Activated T-cell treated with anti-CD3 and anti-CD28 coated beads for 1 hour (primary cell): ENCODE measurements around the gene SSH2.
A peak's percentile ranks its signal among the peaks of the same experiment; 100 is the strongest.
"Not testable (repeated sequence)": the region's sequence is repeated elsewhere in the genome, so short reads cannot be mapped to it uniquely, and the experiment has no call there.

Experiments used
- DNase-seq: peaks from one replicate; pipeline ENCODE4 v3.0.0-alpha.2; 2020; ENCODE audit warnings: low read depth

SSH2 gene

DNA sequence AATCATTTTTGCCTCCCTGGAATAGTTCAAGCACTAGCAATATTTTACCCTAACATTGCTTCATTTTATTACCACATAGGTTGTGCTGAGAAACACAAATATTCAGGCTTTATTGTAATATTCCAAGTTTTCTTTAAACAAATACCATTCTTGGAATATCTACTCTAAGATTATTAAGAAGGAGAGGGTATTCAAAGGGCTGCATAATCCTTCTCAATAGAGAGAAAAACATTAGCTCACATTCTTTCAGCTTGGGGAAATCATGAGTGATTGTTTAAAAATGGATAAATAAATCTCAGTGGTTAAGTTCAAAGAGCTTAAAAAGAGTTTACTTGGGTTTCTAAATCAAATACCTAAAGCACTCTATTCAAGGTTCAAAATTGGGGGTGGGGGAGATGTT lies 195.4 kb downstream of the SSH2 start:
- no peak for DNase-seq

DNA sequence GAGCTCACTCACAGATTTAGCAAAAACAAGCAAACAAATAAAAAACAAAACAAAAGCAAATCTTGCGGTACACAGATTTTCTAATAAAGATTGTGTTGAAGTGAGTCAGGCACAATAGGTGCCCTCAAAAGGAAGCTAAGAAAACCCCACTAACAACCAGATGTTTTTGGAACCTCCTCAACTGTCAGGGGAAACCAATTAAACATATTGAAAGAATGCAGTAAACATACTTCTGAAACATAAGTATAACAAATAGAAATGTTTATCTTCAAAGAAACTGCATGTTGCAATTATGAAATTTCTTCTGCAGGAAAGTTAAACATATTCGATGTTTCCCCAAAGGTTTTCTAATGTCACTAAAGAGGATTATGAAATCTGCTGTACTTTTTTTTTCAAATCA lies 196.9 kb downstream of the SSH2 start:
- DNase-seq = no peak

DNA sequence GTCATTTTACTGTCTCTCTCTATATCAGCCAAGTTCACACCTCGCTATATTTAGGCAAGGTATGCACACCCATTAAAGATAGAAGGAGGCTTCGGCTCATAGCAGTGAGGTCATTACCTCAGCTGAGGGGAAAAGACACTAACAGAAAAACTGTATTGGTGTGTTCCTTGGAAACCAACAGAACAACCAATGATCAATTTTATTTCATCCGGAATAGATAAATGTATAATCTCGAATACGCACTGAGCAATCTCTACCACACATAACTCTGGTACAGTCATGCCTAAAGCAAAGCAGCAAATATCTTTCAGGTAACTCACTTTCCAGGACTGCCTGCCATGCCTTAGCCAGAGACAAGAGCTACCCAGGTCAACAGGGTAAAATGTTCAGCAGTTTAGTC lies 197.4 kb downstream of the SSH2 start:
- no peak for DNase-seq

DNA sequence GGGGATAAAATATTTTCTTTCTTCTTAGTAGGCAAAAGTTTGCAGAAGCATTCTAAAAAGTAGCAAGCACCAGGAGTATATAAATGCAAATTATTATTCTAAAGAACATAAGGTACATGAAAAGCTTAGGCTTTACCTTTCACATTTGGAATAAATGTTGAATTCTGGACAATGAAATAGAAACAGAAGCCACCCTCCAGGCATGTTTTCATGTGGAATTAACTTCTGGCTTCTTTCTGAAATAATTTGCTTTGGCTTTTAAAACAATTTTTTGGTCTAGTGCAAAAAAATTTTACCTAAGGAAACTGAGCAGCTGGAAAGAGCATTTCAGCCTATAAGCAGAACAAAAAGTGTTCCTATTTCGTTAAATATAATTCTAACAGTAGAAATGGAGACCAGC lies 197.8 kb downstream of the SSH2 start:
- no peak for DNase-seq

DNA sequence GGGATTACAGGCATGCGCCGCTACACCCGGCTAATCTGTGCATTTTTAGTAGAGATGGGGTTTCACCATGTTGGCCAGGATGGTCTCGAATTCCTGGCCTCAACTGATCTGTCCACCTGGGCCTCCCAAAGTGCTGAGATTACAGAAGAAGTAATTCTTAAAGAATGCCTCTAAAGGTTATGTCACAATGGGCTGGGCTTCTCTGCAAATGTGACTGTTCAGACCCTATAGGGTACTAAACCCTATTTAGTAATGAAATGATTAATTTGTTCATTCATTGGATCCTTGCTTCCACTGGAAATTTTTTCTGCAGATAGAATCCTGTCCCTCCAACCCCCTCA lies 198.5 kb downstream of the SSH2 start:
- no peak for DNase-seq

DNA sequence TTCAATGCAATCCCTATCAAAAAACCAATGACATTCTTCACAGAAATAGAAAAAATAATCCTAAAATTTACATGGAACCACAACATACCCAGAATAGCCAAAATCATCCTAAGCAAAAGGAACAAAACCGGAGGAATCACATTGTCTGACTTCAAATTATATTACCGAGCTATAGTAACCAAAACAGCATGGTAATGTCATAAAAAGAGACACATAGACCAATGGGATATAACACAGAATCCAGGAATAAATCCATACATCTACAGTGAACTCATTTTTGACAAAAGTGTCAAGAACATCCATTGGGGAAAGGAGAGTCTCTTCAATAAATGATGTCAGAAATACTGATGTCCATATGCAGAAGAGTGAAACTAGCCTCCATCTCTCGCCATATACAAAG lies 201.5 kb downstream of the SSH2 start:
- DNase-seq = no peak

DNA sequence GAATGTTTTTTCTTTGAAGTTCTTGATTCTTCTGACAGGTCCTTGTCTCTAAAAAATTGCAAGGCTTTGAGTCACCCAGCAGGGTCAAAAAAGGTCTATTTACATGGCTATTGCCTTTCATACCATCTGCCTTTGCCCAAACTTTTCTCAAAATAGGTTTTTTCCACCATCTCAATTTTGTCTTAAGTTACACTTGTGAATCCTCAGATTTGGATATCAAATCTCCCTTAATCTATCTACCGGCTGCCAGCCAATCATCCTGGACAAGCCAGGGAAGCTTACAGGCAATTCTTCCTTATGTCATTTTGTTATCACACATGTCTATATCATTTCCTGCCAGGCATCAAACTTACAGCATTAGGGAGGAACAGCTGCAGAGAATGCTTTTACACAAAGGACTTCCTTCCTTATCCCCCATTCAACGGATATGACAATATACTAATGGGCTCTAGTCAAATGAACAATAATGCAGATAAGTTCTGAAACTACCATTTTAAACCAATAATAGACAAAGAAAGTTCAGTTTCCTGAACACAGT lies 203.2 kb downstream of the SSH2 start:
- DNase-seq = no peak

DNA sequence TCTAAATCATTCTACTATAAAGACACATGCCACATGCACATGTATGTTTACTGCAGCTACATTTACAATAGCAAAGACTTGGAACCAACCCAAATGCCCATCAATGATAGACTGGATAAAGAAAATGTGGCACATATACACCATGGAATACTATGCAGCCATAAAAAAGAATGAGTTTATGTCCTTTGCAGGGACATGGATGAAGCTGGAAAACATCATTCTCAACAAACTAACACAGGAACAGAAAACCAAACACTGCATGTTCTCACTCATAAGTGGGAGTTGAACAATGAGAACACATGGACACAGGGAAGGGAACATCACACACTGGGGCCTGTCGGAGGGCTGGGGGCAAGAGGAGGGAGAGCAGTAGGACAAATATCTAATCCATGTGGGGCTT lies 204.6 kb downstream of the SSH2 start:
- DNase-seq = not testable (repeated sequence)

DNA sequence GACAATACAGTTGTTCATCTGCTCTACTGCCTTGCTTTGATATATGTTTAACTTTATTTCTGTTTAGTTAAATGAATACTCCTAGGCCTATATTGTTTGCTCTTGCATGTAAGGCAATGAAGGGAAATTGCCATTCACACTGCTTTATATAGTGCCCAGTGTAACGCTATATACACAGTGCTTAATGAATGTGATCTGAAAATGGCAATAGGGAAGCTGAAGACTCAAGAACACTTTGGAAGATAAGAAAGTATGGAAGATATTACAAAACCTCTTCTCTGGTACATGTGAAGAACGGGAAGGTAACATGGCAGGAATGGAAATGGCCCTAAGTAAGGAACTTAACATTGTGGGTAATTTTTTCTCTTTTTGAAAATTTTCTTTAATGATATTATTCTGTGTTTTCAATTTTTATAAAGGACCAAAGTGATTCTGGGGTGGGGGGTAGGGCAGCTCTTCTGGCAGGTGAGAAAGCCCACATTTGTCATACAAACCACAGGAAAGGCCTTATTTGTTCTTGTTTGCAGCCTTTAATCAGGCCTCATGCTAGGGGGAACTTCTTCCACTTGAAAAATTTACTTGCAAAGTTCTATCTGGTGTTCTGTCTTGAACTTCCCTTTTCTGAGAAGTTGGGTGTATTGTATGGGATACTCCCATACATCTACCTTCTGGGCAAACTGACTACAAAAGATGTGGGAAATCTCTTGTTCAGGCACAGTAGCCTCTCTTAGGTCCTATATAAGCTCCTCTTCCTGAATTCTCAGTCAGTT lies 206.6 kb downstream of the SSH2 start:
- DNase-seq = no peak

DNA sequence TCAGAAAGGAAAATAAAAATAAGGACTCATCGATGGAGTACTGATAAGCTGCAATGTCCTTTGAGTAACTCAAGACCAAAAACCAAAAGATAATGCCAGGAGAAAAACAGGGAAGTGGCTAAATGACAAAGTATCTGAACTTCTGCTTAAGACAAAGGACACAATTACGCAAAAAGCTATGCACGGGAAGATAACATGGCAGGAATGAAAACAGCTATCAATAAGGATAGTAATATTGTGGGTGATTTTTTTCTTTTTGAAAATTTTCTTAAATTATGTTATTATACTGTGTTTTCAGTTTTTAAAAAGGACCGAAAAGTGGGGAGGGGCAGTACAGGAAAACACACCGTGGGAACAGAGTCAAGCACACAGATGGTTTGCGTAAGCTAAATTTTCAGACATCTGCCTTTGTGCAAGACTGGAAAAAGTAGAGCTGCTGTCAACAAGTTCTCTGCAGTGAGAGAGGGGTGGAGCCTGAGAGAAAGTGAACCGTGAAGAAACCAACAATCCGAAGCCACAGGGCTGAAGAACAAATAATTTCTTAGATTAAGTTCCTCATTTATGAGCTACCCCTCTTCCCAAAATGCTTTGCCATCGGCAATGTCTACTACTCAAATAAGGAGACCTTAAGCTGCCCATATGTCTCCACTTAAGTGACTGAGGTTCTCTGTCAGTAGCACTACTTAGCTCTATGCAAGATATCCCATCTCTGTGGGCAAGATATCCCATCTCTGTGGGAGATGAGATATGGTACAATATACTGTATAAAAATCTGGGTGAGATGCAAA lies 207.4 kb downstream of the SSH2 start:
- DNase-seq = peak; percentile 8

DNA sequence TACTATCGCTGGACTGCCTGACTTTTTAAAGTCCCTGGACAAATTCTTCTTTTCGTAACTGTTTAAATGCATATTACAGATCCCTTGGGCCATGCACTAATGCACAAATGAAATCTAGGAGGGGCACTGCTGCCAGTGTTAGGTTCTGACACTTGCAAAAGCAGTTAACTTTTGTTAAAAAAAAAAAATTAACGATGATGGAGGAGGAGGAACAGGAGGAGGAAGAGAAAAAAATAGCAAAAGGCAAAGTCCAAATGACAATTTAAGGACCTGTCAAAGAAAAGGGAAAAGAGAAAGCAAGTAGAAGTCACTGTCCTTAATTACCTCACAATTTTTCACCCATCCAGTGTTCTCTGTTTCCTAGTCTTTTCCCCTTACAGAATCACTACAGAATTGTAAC lies 209.5 kb downstream of the SSH2 start:
- DNase-seq = no peak

DNA sequence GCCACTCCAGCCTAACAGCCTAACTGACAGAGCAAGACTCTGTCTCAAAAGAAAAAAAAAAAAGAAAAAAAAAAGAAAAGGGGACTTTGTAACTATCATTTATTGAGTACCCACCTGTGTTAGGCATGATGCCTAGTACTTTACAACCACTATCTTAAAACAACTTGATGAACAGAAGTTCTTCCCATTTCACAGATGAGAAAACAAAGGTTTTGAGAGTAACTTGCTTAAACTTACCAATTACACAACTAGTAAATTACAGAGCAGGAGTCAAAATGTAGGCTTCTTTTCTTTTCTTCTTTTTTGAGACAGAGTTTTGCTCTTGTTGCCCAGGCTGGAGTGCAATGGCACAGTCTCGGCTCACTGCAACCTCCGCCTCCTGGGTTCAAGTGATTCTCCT lies 210.6 kb downstream of the SSH2 start:
- no peak for DNase-seq

DNA sequence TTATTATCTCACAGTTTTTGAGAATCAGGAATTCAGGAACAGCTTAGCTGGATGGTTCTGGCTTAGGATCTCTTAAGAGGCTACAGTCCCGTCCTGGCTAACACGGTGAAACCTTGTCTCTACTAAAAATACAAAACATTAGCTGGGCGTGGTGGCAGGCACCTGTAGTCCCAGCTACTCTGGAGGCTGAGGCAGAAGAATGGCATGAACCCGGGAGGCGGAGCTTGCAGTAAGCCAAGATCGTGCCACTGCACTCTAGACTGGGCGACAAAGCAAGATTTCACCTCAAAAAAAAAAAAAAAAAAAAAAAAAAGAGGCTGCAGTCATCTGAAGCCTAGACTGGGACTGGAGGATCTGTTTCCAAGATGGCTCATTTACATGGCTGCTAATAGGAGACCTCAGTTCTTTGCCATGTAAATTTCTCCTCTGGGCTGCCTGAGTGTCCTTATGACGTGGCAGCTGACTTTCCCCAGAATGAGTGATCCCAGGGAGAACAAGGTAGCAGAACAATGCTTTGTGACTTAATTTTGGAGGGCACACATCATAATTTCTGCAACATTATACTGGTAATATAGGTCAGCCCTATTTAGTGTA lies 211.5 kb downstream of the SSH2 start:
- no peak for DNase-seq

DNA sequence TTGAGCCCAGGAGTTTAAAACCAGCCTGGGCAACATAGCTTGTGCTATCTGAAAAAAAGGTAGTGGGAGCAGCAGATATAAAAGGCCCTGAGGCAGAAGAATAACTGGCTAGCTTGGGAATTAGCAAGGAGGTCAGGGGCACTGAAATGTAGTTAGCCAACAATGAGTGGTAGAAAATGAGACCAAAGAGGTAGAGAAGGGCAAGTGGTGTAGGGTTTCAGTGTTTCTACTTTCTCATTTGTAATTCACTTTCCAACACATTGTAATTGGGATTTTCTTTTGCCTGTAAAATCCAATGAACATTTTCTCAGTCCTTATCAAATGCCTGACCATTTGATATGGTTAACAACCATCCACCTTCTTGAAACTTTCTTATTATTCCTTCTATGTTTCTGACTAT lies 212.2 kb downstream of the SSH2 start:
- no peak for DNase-seq

DNA sequence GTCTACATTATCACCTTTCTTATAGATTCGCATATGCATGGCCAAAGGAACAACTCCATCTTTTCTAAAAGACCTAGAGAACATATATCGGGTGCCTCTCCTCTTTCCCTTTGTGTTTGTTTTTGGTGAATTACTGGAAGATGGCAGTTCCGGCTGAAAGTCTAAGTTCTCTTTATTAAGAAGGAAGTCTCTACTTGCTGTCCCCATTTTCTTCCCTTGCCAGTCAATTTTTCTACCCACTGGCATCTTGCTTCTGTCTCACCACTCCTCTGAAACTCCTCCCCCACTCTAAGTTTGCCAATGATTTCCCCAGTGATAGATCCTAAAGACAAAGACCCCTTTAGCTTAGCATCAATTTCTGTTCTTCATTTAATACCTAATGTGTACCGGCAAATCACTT lies 213.5 kb downstream of the SSH2 start:
- no peak for DNase-seq

DNA sequence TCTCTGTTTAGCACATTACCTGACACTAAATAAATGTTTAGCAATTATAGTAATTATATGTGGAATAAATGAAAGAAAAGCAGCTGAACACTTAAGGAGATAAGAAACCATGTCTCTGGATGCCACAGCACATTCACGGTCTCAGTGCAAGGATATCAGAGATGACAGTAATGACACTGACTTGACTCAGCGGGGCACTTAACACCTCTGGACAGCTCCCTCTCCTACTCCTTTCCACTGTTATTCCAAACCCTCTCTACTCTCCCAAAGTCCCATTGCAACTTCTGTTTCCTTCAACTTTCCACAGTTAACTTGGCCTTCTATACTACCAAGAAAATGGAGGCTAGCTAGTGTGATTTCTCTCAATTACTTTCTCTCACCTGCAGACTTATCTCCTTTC lies 214.3 kb downstream of the SSH2 start:
- DNase-seq = no peak

DNA sequence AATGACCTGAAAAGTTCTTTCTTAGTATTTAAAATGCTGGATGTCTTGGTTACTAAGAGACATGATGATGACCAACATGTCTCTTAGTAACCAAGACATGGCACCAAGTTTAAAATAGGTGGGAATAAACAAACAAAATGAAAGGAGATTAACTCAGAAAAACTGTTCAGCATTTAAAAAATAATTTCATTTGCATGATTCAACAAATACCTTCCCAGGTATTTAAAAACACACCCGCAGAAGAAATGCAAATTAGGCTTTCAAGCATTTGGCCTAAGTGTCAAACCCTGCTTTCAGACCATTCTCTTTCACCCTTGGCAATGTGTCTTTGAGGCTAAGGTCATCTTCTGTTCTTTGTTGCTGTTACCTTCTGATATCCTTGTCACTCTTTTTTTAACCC lies 215.9 kb downstream of the SSH2 start:
- no peak for DNase-seq

DNA sequence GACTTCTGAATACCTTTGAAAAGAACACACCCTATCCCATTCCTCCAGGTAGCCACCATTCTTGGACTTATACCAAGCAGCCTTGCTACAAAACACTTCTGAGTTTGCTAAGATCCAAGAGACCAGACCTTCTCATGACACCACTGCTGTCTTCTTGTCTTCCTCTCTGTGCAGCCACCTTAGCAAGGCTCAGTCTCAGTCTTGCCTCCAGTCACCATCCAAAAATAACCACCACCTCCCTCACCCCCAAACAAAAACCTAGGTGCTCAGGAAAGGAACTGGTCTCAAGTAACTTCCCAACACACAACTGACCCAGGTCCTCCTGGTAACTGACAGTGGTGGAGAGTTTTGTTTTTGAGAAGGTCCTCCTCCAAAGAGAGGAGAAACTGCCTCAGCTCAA lies 216.4 kb downstream of the SSH2 start:
- no peak for DNase-seq

DNA sequence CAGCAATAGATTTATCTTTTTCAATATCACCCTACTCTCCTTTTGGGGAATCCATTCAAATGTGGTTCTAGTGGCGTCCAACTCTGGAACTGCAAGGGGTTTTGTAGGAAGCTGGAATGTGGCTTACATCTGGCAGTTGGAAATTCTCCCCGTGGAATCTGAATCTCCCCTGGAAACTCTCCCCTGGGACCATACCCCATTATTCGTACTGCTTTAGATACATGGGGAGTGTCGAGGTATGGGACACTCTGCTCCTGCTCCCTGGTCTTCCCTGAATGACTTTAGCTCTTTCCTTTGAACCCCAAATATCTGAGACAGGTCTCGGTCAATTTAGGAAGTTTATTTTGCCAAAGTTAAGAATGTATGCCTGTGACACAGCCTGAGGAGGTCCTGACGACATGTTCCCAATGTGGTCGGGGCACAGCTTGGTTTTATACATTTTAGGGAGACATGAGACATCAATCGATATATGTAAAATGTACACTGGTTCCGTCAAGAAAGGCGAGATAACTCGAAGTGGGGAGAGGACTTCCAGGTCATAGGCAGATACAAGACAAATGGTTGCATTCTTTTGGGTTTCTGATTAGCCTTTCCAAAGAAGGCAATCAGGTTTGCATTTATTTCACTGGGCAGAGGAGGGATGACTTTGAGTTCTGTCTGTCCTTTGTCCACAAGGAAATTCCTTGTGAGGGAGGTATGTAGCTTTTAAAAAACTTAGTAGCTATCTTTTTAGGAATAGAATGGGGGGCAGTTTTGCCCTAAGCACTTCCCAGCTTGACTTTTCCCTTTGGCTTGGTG lies 218.2 kb downstream of the SSH2 start:
- no peak for DNase-seq

DNA sequence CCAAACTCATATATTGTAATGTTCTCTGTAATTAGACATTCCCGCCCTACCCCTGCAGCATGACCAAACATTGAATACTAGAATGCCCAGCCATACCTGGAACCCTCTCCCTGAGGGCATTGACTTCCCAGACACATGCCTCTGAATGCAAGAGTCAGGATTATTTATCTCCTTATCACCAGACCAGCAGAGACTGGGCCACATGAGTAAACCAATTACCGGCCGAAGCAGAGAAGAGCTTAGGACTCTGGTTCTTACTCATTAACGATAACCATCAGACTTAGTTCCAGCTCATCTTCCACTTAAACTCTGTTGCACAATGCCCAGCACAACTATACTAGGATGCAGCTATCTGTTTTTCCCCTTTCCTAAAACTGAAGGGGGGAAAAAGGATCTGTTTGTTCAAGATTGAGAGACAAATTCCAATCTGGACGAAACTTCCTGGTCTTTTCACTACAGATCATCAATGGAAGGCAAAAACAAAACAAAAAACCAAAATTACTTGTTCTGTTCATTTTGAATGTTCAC lies 219.1 kb downstream of the SSH2 start:
- no peak for DNase-seq

DNA sequence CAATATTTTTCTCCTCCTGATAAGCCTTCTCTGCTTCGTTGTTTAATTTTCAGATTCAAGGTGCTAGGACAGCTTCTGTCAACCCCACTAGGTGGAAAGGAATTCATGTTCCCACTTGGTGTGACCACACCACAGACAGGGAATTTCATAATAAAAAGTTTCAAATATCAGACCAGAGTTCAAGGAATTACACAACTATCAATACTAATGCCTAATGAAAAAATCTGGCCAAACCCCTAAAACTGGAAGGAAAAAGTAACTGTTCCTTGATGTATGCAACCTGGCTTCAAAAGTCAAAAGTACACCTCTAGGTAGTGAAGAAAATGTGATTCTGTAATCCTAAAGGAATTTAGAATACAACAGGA lies 219.5 kb downstream of the SSH2 start:
- no peak for DNase-seq

DNA sequence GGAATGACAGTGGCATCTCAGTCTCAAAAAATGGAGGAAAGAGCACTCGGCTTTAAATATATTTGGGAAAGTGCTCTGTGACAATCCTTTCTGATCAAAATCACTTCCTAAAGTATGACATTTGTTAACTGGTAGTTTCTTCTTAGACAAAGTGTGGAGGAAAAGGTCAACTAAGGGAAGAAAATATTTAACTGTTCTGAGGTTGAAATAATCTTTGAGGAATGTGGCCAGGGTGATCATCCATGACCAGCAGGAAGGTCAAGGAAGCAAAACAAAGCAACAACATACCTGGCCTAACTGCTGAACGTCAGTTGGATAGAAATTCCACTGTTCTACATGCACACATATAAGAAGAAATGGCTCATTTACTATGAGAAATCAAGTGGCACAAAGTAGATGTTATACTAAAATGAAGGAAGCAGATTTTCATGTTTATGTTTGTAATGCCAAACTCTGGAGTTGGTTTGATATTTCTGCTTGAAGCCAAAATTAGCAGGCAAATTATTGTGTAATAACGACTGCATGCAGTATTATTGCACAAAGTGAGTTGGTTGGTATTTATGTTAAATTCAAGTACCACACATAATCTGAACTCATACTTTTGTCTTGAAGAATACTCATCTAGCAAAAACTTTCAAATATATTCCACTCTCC lies 220.0 kb downstream of the SSH2 start:
- DNase-seq = no peak
